Hematopoietic multipotent progenitor cell treated with erythropoietin and hydrocortisone succinate and interleukin-3 and kit ligand, for 17 days (in vitro differentiated cells): ENCODE measurements around the gene MAMDC4.

Source experiments
- DNase-seq: peaks from one replicate; pipeline ENCODE4 v3.0.0-alpha.2; 2015; ENCODE audit warnings: low spot score

Gene MAMDC4

DNA sequence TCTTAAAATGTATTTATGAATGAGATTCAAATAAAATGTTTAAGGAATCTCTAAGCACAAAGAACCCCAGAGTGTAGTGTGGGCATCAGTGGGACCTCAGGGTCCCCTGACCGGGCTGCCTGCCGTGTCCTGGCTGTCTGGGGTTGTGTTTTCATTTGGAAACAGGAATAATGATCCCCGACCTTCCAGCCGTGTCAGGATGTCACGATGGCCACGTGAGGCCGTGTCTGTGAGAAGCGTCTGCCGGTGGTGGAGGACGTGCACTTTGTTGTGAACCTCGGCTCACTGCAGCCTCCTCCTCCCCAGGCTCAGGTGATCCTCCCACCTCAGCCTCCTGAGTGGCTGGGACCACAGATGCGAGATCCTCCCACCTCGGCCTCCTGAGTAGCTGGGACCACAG lies 38.5 kb downstream of the MAMDC4 start:
- no peak for DNase-seq

DNA sequence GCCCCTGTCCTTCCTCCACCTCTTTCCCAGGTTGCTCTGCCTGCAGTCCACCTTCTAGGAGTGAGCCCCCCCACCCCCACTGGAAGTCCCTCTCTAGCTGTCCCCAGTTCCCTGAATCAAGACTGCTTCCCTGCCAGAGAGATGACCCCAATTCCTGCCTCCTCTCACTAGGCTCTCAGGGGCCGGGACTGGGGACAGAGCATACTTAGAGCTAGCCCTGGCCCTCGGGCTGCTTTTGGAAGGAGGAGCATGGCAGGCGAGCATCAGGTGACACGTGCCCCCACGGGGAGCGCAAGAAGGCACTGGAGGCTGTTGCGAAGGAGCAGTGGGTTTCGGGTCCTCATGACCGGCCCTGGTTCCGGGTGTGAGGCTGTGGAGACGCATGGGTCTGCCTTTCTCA lies 43.9 kb downstream of the MAMDC4 start:
- DNase-seq, result no peak

DNA sequence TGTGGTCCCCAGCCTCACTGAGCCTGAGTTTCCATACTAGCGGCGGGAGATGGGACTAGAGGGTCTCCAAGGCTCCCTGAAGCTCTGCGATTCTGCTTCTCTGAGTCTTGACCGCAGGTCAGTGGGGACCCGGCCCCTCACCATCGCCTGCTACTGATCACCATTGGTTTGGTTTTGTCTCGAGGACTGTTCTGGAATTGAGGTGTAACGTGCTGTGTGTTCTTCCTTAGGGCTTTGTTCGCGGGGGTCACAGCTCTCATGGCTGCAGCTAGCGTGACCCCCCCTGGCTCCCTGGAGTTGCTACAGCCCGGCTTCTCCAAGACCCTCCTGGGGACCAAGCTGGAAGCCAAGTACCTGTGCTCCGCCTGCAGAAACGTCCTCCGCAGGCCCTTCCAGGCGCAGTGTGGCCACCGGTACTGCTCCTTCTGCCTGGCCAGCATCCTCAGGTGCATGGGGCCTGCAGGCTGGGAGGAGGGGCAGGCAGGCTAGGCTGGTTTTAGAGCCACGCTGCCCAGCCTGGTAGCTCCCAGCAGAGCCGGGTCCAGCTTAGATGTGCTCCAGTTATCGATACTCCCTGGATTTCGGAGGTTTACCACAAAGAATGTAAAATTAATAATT lies 46.4 kb downstream of the MAMDC4 start:
- no peak for DNase-seq

DNA sequence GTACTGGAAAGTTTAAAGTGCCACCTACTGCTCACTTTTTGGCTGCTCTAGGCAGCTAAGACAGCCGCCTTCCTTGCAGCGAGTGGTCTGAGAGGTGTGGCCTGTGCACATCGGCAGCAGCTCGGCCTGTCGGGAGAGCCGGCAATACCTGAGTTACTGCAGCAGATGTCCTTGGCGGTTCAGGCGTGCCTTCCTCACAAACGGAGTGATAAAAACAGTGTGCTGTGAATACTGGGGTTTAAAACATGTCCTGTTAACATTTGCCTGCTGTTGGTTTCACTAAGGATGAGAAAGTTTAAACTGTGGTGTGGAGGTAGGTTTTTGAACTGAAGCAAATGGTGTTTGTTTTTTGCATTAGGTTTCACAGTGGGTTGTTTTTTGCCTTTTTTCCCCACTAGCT lies 47.0 kb downstream of the MAMDC4 start:
- DNase-seq, result no peak

DNA sequence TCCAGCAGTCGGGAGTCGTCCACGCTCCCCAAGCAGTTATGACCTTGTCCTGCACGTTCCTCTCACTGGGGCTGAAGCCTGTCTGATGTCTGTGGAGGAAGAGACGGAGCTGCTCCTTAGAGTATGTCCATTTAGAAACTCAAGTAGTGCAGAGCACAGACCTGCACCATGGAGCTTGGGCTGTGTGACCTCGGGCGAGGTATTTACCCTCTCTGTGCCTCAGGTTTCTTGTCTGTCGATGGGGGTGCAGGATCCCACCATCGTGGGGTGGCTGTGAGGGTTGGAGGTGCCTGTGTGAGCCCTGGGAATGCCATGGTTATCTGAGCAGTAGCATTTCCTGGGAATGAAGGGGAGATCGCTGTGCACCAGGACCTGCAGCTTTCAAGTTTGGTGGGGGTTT lies 48.4 kb downstream of the MAMDC4 start:
- no peak for DNase-seq

DNA sequence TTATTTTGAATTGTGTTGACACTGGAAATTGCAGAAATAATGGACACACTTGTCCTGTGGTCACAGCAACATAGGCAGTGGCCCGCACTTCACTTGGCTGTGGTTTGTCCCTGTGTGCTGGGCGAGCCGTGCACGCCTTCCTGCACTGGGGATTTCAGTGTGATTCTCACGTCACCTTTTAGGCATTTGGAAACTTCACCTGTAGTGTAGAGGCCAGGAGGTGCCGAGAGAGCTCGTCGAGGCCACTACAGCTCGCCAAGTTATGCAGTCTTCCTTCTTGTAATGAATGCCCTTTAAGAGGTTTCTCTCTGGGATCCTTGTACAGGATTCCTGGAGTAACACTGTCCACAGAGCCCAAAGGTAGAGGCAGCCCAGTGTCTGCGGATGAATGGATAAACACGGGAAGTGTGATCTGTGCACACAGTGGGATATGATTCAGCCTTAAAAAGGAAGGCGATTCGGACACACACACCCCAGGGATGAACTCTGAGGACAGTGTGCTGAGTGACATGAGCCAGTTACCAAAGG lies 48.9 kb downstream of the MAMDC4 start:
- DNase-seq, result no peak

DNA sequence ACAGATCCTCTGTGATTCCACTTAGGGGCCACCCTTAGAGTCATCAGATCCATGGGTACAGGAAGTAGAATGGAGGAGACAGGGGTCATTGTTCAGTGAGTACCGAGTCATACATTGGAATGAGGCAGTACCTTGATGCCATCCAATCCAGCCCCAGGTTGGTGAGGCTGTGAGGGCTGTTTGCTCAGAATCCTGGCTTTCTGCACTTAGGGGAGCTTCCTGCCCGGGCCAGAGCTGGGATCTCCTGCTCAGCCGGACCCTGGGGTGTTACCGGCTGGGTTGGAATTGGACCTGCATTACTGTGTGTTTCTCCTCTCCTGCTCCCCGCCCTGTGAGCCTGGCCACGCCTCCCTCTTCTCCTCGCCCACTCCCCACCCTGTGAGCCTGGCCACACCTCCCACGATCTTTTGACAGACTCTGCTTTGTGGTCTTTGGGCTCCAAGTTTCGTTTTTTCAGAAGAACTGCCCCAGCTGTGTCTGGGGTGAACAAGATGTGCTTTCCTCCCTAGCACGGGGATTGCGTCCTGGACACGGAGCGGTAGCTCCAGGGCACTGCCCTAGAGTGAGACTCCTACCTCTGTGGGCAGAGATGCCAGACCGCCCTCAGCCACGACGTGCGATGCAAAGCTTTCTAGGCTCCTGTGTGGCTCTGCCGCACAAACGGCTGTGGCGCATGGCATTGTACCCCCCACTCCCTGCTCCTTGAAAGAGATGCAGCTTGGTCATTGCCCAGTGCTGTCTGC lies 49.5 kb downstream of the MAMDC4 start:
- no peak for DNase-seq

DNA sequence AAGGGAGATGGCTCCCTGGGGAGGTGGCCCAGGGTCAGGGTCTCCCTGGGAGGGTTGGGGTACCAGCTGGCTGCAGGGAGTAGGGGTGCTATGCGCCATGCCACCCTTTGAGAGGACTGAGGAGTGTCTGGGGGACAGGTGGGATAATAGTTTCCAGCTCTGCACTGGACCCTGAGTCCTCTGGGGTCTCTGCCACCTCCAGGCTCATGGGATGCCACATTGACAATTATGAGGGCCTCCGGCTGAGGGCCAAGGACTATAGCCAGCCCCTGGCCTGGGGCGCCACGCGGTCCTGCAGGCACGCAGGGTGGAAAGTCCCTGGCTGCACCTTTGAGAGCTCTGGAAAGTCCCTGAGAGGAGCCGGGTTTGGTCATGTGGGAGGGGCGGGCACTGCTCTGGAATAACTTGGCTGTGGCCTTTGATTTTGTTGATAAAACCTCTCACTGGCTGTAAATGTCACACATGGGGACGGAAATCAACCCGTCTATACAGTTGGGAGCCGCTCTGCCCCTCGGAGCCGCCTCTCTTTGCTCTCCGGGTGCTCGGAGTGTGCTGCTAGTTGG lies 50.2 kb downstream of the MAMDC4 start:
- no peak for DNase-seq

DNA sequence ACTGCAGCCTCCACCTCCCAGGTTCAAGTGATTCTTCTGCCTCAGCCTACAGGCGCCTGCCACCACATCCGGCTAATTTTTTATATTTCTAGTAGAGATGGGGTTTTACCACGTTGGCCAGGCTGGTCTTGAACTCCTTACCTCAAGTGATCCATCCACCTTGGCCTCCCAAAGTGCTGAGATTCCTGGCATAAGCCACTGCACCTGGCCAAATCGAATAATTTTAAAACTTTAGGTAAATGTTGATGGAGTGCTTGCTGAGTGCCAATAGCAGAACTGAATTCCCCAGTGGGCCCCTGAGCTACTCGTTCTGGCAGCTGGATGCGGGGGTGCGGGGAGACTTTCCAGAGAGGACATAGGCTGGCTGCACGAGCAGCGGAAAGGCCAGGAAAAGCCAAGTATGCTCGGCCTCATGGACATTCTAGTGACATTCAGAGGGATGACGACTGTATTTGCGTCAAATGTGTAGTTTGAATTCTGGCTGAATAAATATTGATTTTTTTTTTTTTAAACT lies 51.0 kb downstream of the MAMDC4 start:
- DNase-seq, result no peak

DNA sequence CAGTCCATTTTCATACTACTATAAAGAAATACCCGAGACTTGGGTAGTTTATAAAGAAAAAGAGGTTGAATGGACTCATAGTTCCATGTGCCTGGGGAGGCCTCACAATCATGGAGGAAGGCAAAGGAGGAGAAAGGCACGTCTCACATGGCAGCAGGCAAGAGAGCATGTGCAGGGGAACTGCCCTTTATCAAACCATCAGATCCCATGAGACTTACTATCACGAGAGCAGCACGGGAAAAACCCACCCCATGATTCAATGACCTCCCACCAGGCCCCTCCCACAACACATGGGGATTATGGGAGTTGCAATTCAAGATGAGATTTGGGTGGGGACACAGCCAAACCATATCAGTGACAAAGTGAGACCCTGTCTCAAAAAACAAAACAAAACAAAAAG lies 54.1 kb downstream of the MAMDC4 start:
- DNase-seq, result no peak

DNA sequence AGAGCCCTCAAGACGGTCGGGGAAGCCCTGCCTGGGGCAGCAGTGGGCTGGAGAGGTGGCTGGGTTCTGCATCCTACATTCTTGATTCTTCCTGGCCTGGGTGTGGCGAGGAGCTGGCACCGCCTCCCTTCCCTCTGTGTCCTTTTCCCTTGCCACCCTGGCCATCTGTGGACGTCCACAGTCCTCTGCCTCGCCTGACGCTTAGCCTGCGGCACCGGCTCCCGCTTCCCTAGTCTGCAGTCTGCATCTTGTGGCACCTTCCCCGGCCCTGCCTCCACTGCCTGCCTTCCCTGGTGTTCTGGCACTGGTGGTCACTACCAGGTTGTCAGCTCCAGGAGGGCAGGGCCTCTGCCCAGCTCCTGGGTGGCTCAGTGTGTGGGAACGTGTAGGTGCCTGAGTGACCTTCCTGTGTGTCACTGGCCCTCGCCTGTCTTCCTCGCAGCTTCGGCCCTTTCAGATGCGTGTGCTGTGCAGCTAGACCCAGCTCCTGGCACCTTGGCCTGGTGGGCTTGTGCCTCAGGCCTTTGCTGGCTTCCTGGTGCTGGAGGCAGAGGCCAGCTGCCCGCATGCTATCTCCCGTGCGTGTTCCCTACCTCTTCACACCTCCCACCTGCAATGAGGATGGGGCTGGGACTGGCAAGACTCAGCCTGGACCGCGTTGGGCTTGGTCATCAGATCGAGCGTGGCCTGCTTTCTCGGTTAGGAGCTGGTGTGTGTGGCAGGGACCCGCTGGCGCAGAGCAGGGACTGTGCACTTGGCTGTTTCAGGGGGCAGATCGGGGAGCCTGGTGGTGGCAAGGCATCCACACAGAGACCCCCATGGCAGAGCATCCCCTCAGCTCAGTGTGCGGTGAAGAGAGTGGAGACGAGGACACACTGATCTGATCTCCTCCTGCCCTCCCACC lies 55.1 kb downstream of the MAMDC4 start:
- DNase-seq, result no peak
